DMS53 (cell line): ENCODE results near the gene CORO1C.
A peak's percentile ranks its signal among the peaks of the same experiment; 100 is the strongest.

Experiments used
- DNase-seq: peaks from one replicate; lab custom pipeline; 2025; lab: John Stamatoyannopoulos, UW

The CORO1C gene

DNA sequence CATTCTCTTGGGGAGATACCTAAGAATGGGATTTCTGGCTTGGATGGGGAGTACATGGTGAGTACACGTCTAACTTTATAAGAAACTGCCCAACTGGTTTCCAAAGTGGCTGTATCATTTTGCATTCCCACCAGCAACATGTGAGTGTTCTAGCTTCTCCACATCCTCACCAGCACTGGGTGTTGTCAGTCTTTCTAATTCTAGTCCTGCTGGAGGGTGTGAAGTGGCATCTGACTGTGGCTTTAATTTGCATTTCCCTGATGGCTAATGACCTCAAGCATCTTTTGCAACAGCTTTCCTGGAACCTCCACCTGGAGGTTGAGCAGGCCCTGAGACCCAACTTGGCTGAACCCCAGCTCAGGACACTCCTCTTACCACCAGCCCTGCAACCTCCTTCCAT, 115.4 kb downstream of the CORO1C start:
- DNase-seq, result no peak

- DNase-seq, result no peak
Observed at GRCh38 chr12:108614639-108615038, 116.7 kb downstream of the CORO1C start.

- no peak for DNase-seq
Observed at GRCh38 chr12:108614041-108614440, 117.3 kb downstream of the CORO1C start.

DNA sequence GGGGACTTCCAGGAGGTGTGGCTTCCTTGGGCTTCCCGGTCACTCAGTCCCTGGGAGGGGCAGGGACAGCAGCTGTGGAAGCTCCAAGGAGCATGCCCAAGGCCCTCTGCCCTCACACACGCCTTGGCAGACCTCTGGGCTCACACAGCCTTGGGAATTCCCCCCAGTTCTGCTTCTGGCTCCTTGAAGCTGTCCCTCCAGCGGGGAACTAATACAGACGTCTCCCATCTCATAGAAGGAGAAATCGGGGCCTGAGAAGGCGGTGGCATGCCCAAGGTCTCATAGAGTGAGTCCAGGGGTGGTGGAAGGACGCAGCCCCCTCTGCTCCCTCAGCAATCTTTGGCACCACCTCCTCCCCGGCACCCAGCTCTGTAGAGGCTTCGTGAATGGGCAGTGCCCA, 117.8 kb downstream of the CORO1C start:
- no peak for DNase-seq

GRCh38 chr12:108612788-108613282, 118.5 kb downstream of the CORO1C start:
- peak; percentile 49 for DNase-seq

GRCh38 chr12:108611884-108612415, 119.4 kb downstream of the CORO1C start:
- DNase-seq, result peak; percentile 47

- DNase-seq, result no peak
Observed at GRCh38 chr12:108610856-108611605, 120.3 kb downstream of the CORO1C start.

- no peak for DNase-seq
Observed at GRCh38 chr12:108610336-108610815, 120.9 kb downstream of the CORO1C start.

- DNase-seq, result no peak
Observed at GRCh38 chr12:108609537-108610335, 121.6 kb downstream of the CORO1C start.

DNA sequence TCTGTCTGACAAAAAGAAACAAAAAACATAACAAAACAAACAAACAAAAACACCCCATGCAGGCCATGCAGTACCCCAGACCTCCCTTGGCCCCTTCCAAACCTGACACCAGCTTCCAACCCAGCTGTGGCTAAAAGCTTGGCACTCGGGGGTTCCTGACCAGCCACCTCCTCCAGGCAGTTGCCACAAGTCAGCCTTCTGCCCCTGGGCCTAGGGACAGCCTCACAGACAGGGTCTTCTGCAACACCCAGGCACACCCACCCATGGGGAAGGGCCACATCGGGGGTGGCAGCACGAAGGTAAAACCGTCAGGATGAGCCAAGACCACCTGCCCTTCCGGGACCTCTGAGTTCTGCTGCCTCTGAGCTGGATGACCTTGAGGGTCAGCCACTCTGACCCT, 122.7 kb downstream of the CORO1C start:
- no peak for DNase-seq

DNA sequence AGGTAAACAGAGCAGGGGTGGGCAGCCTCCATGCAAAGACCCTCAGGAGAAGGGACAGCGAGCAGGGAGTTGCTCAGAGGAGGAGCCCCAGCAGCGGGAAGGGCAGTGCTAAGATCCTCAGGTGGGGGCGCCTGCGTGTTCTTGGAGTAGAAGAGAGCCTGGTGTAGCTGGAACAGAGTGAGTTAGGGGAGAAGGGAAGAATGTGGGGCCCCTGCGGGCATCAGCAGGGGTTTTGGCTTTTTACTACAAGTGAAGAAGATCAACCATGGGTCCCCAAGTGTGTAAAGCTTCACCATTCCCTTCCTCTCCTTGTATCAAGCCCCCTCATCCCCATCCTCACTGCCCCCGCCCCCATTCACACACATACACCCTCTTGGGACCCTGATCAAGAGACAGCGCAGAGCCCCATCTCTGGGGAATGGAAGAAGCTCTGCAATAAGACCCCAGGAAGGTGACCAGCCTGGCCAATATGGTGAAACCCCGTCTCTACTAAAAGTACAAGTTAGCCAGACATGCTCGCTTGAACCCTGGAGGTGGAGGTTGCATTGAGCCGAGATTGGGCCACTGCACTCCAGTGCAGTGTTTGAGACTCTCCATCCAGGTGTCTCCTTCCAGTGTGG, 123.2 kb downstream of the CORO1C start:
- no peak for DNase-seq

DNA sequence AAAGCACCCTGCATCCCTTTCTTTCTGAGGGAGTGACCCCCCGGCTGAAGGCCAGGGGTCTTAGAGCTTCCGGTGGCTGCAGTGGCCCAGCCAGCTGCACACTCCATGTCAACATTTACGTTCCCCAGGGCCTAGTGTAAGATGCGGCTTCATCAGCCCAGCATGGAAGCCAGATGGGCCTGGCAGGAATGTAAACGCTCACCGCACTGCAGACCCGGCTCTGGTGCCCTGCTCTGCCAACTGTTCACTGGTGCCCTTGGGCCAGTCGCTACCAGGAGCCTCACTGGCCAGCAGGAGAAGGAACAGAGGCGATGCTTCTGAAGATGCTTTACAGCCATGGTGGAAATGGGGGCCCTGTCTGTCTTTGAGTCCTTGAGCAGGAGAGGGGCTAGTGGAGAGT, 124.8 kb downstream of the CORO1C start:
- DNase-seq, result no peak

- DNase-seq, result no peak
Observed at GRCh38 chr12:108605690-108606406, 125.5 kb downstream of the CORO1C start.

- DNase-seq, result peak; percentile 34
Observed at GRCh38 chr12:108605000-108605689, 126.2 kb downstream of the CORO1C start.

- DNase-seq, result peak; percentile 42
Observed at GRCh38 chr12:108604208-108604941, 126.9 kb downstream of the CORO1C start.

DNA sequence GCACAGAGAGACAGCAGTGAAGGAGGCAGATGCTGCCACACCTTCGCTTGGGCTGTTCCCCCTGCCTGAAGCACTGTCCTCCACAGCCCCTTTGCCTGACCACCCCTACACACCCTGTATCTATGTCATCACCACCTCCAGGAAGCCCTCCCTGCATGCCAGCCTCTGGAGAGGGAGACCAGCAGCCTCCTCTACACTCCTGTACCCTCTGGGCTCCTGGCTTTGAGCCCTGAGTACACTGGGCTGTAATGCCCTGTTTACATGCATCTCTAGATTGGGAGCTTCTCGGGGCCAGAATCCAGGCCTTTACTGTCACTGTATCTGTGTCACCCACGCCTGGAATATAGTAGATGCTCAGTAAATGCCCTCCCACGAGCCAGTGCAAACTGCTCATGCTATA, 127.6 kb downstream of the CORO1C start:
- no peak for DNase-seq

- no peak for DNase-seq
Observed at GRCh38 chr12:108602976-108603704, 128.2 kb downstream of the CORO1C start.

GRCh38 chr12:108602209-108602705, 129.1 kb downstream of the CORO1C start:
- DNase-seq, result no peak

DNA sequence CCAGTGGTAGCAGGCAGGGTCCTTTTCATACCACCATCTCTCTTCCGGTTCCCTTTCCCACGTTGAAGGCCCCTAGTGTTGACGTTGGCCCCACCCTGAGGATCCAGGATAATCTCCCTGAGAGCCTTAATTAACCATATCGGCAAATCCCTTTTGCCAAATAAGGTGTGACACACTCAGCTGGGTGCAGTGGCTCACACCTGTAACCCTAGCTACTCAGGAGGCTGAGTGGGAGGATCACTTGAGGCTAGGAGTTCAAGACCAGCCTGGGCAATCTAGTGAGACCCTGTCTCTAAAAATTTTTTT, 130.7 kb downstream of the CORO1C start:
- no peak for DNase-seq
